ENCODE results near the gene ACTG1.
A peak's percentile ranks its signal among the peaks of the same experiment; 100 is the strongest.

Gene ACTG1

DNA sequence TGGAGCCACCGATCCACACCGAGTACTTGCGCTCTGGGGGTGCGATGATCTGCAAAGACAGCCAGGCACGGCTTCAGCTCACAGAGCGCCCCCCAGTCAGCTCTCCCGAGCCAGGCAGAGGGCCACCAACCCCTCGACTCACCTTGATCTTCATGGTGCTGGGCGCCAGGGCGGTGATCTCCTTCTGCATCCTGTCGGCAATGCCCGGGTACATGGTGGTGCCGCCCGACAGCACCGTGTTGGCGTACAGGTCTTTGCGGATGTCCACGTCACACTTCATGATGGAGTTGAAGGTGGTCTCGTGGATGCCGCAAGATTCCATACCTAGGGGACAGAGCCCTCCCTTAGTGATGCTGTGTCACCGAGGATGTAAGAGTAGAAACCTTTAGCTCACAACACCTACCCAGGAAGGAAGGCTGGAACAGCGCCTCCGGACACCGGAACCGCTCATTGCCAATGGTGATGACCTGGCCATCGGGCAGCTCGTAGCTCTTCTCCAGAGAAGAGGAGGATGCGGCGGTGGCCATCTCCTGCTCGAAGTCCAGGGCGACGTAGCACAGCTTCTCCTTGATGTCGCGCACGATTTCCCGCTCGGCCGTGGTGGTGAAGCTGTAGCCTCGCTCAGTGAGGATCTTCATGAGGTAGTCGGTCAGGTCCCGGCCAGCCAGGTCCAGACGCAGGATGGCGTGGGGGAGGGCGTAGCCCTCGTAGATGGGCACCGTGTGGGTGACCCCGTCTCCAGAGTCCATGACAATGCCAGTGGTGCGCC is 1.6 kb downstream of the ACTG1 start:
- Mint-ChIP-seq H3K36me3 (peaks cover 38% of the 10 kb centered on the region), H3K27ac (peak overlapping the region; percentile 98), H3K9me3 (no peaks in the 10 kb centered on the region), H3K4me1 (peaks cover 38% of the 10 kb centered on the region), H3K4me3 (peak overlapping the region; percentile 99), H3K27me3 (no peaks in the 10 kb centered on the region)
- ATAC-seq (ENCODE audit: low read depth) (no peak), DNase-seq (ENCODE audit: low spot score in 2 of 2) (peak; percentile 25 to 52)

DNA sequence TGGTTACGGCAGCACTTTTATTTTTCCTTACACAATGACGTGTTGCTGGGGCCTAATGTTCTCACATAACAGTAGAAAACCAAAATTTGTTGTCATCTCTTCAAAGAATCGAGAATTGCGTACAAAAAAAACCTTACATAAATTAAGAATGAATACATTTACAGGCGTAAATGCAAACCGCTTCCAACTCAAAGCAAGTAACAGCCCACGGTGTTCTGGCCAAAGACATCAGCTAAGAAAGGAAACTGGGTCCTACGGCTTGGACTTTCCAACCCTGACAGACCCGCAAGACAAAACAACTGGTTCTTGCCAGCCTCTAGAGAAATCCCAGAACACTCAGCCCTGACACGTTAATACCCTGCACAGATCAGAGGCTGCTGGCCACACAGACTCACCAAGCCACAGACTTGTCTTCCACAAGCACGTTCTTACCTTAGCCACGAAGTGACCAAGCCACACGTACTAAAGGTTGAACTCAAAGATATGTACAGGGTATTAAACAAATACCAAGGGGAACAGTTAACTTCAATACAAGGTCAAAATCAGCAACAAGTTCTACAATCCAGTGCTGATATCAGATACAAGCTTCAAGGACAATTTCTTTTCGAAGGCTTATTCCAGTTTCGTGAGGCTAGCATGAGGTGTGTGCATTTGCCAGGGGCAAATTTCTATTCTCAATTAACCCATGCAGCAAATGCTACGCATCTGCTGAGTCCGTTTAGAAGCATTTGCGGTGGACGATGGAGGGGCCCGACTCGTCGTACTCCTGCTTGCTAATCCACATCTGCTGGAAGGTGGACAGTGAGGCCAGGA is 2.4 kb downstream of the ACTG1 start:
- H3K4me1 Mint-ChIP-seq: peaks cover 35% of the 10 kb centered on the region
- DNase-seq (ENCODE audit: low spot score in 2 of 2): no peak

GRCh38 chr17:81509207-81509971 is 3.2 kb downstream of the ACTG1 start:
- Mint-ChIP-seq H3K4me1 (peaks cover 35% of the 10 kb centered on the region), H3K4me3 (peak overlapping the region; percentile 99), H3K27ac (peak overlapping the region; percentile 98), H3K9me3 (no peaks in the 10 kb centered on the region), H3K27me3 (no peaks in the 10 kb centered on the region), H3K36me3 (peaks cover 38% of the 10 kb centered on the region)
- DNase-seq (ENCODE audit: low spot score in 2 of 2) (no peak), ATAC-seq (ENCODE audit: low read depth) (no peak)

More for the DNA sequence above, 2.4 kb downstream of the ACTG1 start:
- no peak for ATAC-seq (ENCODE audit: low read depth)
- Mint-ChIP-seq H3K4me3 (peak overlapping the region; percentile 99), H3K27ac (peak overlapping the region; percentile 98), H3K36me3 (peaks cover 38% of the 10 kb centered on the region), H3K9me3 (no peaks in the 10 kb centered on the region), H3K27me3 (no peaks in the 10 kb centered on the region)

- DNase-seq (ENCODE audit: low spot score in 2 of 2): no peak
- H3K9me3 Mint-ChIP-seq: no peaks in the 10 kb centered on the region
- no peak overlapping the region for H3K27ac Mint-ChIP-seq
- H3K4me1 Mint-ChIP-seq: peaks cover 34% of the 10 kb centered on the region
- H3K36me3 Mint-ChIP-seq: peaks cover 38% of the 10 kb centered on the region
- no peak for ATAC-seq (ENCODE audit: low read depth)
- H3K27me3 Mint-ChIP-seq: no peaks in the 10 kb centered on the region
- H3K4me3 Mint-ChIP-seq: peak overlapping the region; percentile 99
Measured at GRCh38 chr17:81508639-81509206, 3.9 kb downstream of the ACTG1 start.

GRCh38 chr17:81503619-81504018 is 9.0 kb downstream of the ACTG1 start:
- no peaks in the 10 kb centered on the region for H3K27me3 Mint-ChIP-seq
- H3K4me1 Mint-ChIP-seq: peaks cover 3% of the 10 kb centered on the region
- DNase-seq (ENCODE audit: low spot score in 2 of 2) (no peak), ATAC-seq (ENCODE audit: low read depth) (no peak)
- H3K9me3 Mint-ChIP-seq: no peaks in the 10 kb centered on the region
- peak overlapping the region; percentile 26 for H3K27ac Mint-ChIP-seq
- peaks cover 3% of the 10 kb centered on the region for H3K36me3 Mint-ChIP-seq
- H3K4me3 Mint-ChIP-seq: no peak overlapping the region

DNA sequence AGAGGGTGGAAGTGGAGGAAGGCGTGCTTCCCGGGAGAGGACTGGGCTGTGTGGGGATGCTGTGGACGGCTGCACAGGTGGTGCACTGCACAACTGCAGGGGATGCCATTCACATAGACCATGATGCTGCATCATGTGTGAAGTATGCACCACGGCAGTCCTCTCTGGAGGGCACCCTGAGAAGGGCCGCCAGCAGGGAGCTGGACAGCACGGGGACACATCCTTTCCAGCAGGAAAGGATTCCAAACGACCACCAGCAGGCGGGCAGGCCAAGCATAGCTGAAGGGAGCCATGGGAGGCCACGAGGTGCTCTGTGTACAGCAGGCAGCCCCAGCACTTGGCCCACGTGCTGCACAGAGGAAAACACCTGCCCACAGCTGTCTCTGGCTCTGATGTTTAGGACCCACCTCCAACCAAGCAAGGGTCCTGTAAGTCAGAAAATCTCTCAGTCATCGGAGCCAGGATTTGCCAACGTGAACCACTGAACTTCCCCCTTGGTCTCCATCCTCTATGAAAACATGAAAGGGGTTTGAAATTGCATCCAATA is 10.1 kb downstream of the ACTG1 start:
- Mint-ChIP-seq H3K36me3 (no peaks in the 10 kb centered on the region), H3K9me3 (no peaks in the 10 kb centered on the region), H3K4me3 (no peak overlapping the region), H3K4me1 (peaks cover 3% of the 10 kb centered on the region), H3K27me3 (no peaks in the 10 kb centered on the region), H3K27ac (no peak overlapping the region)
- no peak for DNase-seq (ENCODE audit: low spot score in 2 of 2)
- ATAC-seq (ENCODE audit: low read depth): no peak

DNA sequence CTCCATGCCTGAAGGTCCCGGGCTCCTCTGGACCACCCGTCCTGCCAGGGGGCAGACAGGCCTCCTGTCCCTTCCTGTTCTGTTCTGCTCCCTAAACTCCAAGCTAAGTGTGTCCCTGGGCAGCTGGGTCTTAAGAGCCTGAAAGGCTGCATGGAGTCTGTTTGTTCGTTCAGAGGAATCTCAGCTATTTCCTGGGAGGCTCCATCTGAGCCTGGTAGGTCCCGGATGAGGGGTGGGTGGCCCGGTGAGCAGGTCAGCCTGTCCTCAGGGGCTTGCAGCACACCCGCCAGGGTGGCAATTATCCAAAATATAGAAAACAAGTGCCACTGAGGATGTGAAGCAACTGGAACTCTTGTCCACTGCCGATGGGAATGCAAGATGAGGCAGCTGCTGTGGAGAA is 12.6 kb downstream of the ACTG1 start:
- Mint-ChIP-seq H3K4me3 (no peak overlapping the region), H3K27ac (no peak overlapping the region)

DNA sequence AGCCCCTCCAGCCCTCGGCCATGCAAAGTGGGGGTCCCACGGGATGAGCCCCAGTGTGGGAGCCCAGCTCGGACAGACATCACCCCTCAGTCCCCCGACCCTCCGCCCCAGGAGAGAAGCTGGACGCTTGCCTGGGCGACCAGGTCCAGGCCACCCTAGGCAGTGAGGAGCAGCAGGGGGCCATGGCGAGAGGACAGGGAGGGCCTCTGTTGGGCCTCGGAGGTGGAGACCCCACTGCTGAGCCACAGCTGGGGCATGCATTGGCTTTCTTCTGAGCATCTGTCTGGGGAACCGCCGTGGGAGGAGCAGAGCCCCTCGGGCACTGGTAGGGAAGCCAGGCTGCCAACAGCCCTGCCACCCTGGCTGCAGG is 13.0 kb downstream of the ACTG1 start:
- no peak overlapping the region for H3K4me3 Mint-ChIP-seq
- no peak for ATAC-seq (ENCODE audit: low read depth)

More for the DNA sequence above, 12.6 kb downstream of the ACTG1 start:
- peaks cover 3% of the 10 kb centered on the region for H3K4me1 Mint-ChIP-seq
- peaks cover 1% of the 10 kb centered on the region for H3K27me3 Mint-ChIP-seq
- H3K9me3 Mint-ChIP-seq: no peaks in the 10 kb centered on the region
- no peak for ATAC-seq (ENCODE audit: low read depth)
- DNase-seq (ENCODE audit: low spot score in 2 of 2): no peak
- H3K36me3 Mint-ChIP-seq: no peaks in the 10 kb centered on the region

DNA sequence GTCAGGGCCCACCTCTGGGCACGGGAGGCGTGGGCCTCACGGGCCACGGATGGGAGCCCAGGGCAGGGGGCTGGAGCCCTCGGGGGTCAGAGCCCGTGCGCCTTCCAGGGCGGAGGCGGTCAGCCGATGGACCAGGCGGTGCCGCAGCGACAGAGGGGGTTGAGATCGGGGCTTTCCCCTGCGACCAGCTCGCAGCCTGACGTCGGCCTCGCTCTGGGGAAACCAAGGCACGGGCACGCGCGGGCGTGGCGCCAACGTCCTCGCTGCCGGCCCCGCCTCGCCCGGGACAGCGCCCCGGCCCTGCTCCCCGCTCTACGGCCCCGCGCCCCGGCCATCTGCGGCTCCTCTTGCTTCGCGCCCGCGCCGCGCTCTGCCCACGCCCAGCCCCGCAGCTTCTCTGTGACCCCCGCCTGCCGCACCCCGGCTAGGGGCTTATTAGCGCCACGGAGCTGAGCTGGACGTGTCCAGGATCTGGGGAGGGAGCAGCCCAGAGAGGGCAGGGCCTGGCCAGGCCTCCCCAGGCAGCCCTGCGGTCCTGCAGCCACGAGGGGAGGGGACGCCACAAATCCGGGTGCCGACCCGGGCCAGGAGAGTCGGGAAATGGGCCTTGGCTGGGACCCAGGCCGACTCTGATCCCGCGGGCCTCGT is 13.5 kb downstream of the ACTG1 start:
- Mint-ChIP-seq H3K27ac (no peak overlapping the region), H3K4me1 (peaks cover 6% of the 10 kb centered on the region), H3K9me3 (no peaks in the 10 kb centered on the region), H3K4me3 (no peak overlapping the region), H3K27me3 (peaks cover 7% of the 10 kb centered on the region), H3K36me3 (no peaks in the 10 kb centered on the region)
- ATAC-seq (ENCODE audit: low read depth) (no peak), DNase-seq (ENCODE audit: low spot score in 2 of 2) (no peak)

More for the DNA sequence above, 13.0 kb downstream of the ACTG1 start:
- peaks cover 6% of the 10 kb centered on the region for H3K4me1 Mint-ChIP-seq
- H3K9me3 Mint-ChIP-seq: no peaks in the 10 kb centered on the region
- H3K27ac Mint-ChIP-seq: no peak overlapping the region
- H3K27me3 Mint-ChIP-seq: peaks cover 4% of the 10 kb centered on the region
- no peaks in the 10 kb centered on the region for H3K36me3 Mint-ChIP-seq
- DNase-seq (ENCODE audit: low spot score in 2 of 2): no peak

- H3K36me3 Mint-ChIP-seq: no peaks in the 10 kb centered on the region
- ATAC-seq (ENCODE audit: low read depth): no peak
- DNase-seq (ENCODE audit: low spot score in 2 of 2): no peak
- H3K4me1 Mint-ChIP-seq: peaks cover 4% of the 10 kb centered on the region
- H3K27ac Mint-ChIP-seq: no peak overlapping the region
- no peaks in the 10 kb centered on the region for H3K9me3 Mint-ChIP-seq
- H3K27me3 Mint-ChIP-seq: peaks cover 19% of the 10 kb centered on the region
- no peak overlapping the region for H3K4me3 Mint-ChIP-seq
Measured at GRCh38 chr17:81494626-81495377, 17.8 kb downstream of the ACTG1 start.

DNA sequence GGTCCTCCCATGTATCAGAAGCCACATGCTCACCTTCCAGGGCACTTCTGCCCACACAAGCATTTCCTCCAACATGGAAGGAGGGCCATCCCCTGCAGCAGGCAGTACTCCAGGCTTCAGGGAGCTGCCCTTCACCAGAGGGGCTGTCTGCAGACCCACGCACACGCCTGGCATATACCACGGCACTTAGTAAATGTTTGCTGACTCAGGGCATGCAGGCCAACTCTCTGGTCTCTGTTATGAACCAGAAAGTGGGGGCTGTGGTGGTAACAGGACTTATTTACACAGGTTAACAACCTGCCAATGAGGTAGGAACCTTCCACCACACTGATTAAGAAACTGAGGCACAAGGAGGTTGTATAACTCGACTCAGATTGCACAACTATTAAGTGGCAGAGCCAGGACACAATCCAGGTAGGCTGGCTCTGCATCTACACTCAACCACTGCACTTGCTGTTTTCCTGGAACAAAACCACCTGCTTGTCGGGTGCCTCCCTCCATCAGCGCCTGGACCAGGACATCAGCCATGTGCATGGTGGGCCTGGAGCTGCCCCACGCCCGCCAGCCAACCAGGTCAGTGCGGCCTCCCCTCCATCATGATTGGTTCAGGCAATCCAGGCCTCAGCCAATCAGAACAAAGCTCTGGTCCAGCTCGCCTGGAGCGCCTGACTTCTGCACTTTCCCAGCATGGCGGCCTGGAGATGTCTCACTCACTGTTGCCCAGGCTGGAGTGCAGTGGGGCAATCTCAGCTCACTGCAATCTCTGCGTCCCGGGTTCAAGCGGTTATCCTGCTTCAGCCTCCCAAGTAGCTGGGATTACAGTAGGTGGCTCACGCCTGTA is 19.2 kb downstream of the ACTG1 start:
- H3K4me1 Mint-ChIP-seq: peaks cover 8% of the 10 kb centered on the region
- ATAC-seq (ENCODE audit: low read depth): no peak
- no peaks in the 10 kb centered on the region for H3K9me3 Mint-ChIP-seq
- peaks cover 19% of the 10 kb centered on the region for H3K27me3 Mint-ChIP-seq
- no peak overlapping the region for H3K27ac Mint-ChIP-seq
- DNase-seq (ENCODE audit: low spot score in 2 of 2): no peak
- H3K36me3 Mint-ChIP-seq: no peaks in the 10 kb centered on the region
- H3K4me3 Mint-ChIP-seq: no peak overlapping the region

- DNase-seq (ENCODE audit: low spot score in 2 of 2): no peak
- H3K36me3 Mint-ChIP-seq: no peaks in the 10 kb centered on the region
- no peak overlapping the region for H3K27ac Mint-ChIP-seq
- H3K4me3 Mint-ChIP-seq: no peak overlapping the region
- peaks cover 8% of the 10 kb centered on the region for H3K4me1 Mint-ChIP-seq
- ATAC-seq (ENCODE audit: low read depth): no peak
- peaks cover 19% of the 10 kb centered on the region for H3K27me3 Mint-ChIP-seq
- no peaks in the 10 kb centered on the region for H3K9me3 Mint-ChIP-seq
Measured at GRCh38 chr17:81492706-81493105, 19.9 kb downstream of the ACTG1 start.
